MCF 10A (cell line): ENCODE data around the gene LY9. TPM values are rescaled to one million over a fixed set of nuclear protein-coding genes. Genes with fewer than 3 reads are reported as not detected.

Source experiments
- BruUV-seq: library from RNA; stranded (reverse); fragments of 400-500 nt; replicated peaks from 2 replicates; lab custom pipeline; 2021; lab: Mats Ljungman, UMichigan
- CTCF ChIA-PET: fragments of 300-600 bp; sonication (Branson Sonifier 250); formaldehyde crosslinking; extraction: SDS; loops from one replicate; lab custom pipeline; 2021; ENCODE audit warnings: antibody characterized with exemption, inconsistent platforms; lab: Yijun Ruan, JAX
- POLR2A ChIA-PET: fragments of 300-600, 350-650 bp; sonication (Branson Sonifier 250); formaldehyde crosslinking; extraction: SDS; loops from one replicate; lab custom pipeline; 2020; ENCODE audit warnings: antibody characterized with exemption, inconsistent platforms; lab: Yijun Ruan, JAX
- DNase-seq: peaks from one replicate; pipeline ENCODE4 v3.0.0-alpha.2; 2018; ENCODE audit not compliant: unreplicated experiment
- H3K27ac Mint-ChIP-seq: one replicate; pipeline ENCODE4 v1.8.0; 2022; ENCODE audit warnings: mild to moderate bottlenecking, low read depth, mixed read lengths; ENCODE audit not compliant: unreplicated experiment
- H3K27me3 Mint-ChIP-seq: one replicate; pipeline ENCODE4 v1.8.0; 2022; ENCODE audit warnings: mixed read lengths; ENCODE audit not compliant: insufficient read depth, unreplicated experiment
- H3K36me3 Mint-ChIP-seq: one replicate; pipeline ENCODE4 v1.8.0; 2022; ENCODE audit warnings: mild to moderate bottlenecking, moderate library complexity, mixed read lengths; ENCODE audit not compliant: insufficient read depth, unreplicated experiment
- H3K4me1 Mint-ChIP-seq: one replicate; pipeline ENCODE4 v1.8.0; 2022; ENCODE audit warnings: mixed read lengths; ENCODE audit not compliant: insufficient read depth, unreplicated experiment
- H3K4me3 Mint-ChIP-seq: one replicate; pipeline ENCODE4 v1.8.0; 2022; ENCODE audit warnings: mild to moderate bottlenecking, moderate library complexity, mixed read lengths; ENCODE audit not compliant: unreplicated experiment
- H3K9me3 Mint-ChIP-seq: one replicate; pipeline ENCODE4 v1.8.0; 2022; ENCODE audit warnings: mixed read lengths; ENCODE audit not compliant: unreplicated experiment
- intact Hi-C: fragments of 100-400 bp; cut with micrococcal nuclease; formaldehyde crosslinking; loops from 2 replicates; pipeline ENCODE4 v1.14.1; 2022
- total RNA-seq: library from RNA; stranded (reverse); gene quantifications from 2 replicates; pipeline ENCODE4 v1.2.3, GENCODE V29; 2022
- TF ChIP-seq, protein P1 (sequence below): fragments of 200-600 bp; IDR thresholded peaks from one replicate; pipeline ENCODE4 v1.8.0; 2022; ENCODE audit warnings: antibody characterized with exemption, mild to moderate bottlenecking; ENCODE audit not compliant: unreplicated experiment

LY9 gene
- total RNA-seq, 1 experiment from 2014 or later, result not detected

DNA sequence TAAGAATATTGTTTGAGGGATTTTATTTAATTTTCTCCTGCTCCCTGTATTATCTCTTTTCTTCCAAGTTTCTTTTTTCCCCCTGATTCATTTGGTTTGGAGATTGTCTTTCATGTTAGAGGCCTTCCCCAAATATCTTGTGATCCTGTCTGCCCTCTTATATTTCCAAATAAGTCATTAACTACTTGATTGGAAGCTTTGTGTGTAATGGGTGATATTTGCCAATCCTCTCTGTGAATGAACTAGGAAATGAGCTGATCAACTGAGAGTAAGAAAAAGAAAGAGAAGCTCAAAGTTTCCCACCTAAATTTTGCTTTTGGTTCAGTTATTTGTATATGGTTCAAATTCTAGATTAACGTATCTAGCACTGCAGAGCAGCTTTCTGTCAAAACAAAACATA lies 23.6 kb upstream of the LY9 start:
- Mint-ChIP-seq H3K9me3 (no peaks in the 10 kb centered on the region), H3K4me3 (no peak overlapping the region), H3K27ac (no peak overlapping the region), H3K36me3 (no peaks in the 10 kb centered on the region), H3K27me3 (no peaks in the 10 kb centered on the region), H3K4me1 (peaks cover 10% of the 10 kb centered on the region)
- POLR2A ChIA-PET, result interaction anchor here (0.7 kb wide), 1 partner anchor 32 kb away, joined by 3 read pairs; no protein-coding TSS in a partner anchor
- CTCF ChIA-PET, result interaction anchor here (0.7 to 1.6 kb wide), 4 partner anchors 15 to 97 kb away, joined by 3 to 4 read pairs (median 4); no protein-coding TSS in a partner anchor
- TF ChIP-seq, protein P1, sequence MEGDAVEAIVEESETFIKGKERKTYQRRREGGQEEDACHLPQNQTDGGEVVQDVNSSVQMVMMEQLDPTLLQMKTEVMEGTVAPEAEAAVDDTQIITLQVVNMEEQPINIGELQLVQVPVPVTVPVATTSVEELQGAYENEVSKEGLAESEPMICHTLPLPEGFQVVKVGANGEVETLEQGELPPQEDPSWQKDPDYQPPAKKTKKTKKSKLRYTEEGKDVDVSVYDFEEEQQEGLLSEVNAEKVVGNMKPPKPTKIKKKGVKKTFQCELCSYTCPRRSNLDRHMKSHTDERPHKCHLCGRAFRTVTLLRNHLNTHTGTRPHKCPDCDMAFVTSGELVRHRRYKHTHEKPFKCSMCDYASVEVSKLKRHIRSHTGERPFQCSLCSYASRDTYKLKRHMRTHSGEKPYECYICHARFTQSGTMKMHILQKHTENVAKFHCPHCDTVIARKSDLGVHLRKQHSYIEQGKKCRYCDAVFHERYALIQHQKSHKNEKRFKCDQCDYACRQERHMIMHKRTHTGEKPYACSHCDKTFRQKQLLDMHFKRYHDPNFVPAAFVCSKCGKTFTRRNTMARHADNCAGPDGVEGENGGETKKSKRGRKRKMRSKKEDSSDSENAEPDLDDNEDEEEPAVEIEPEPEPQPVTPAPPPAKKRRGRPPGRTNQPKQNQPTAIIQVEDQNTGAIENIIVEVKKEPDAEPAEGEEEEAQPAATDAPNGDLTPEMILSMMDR, result no peak
- intact Hi-C loops, result no loop called here
- DNase-seq, result no peak
- BruUV-seq, result no TSS peak

DNA sequence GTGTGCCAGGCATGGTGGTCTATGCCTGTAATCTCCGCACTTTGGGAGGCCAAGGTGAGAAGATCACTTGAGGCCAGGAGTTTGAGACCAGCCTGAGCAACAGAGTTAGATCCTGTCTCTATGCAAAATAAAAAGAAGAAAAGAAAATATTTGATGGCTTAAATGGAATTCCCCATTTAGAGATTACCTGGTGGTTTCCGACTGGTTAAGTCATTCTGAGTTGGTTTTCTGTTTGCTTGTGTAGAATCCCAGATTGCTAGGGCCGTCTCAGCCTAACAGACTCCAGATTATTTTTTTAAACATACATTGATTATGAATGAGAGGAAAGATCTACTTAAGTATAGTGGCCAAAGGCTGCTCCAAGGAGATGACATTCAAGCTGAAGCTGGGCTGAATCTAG lies 22.9 kb upstream of the LY9 start:
- Mint-ChIP-seq H3K4me1 (peaks cover 3% of the 10 kb centered on the region), H3K27me3 (no peaks in the 10 kb centered on the region), H3K4me3 (no peak overlapping the region), H3K9me3 (no peaks in the 10 kb centered on the region), H3K36me3 (no peaks in the 10 kb centered on the region), H3K27ac (no peak overlapping the region)
- BruUV-seq, result no TSS peak
- TF ChIP-seq, protein P1, result no peak
- POLR2A ChIA-PET, result no interaction called here
- CTCF ChIA-PET, result interaction anchor here (0.7 to 1.6 kb wide), 2 partner anchors 16 to 58 kb away, joined by 3 to 4 read pairs; no protein-coding TSS in a partner anchor
- intact Hi-C loops, result no loop called here
- DNase-seq, result no peak

DNA sequence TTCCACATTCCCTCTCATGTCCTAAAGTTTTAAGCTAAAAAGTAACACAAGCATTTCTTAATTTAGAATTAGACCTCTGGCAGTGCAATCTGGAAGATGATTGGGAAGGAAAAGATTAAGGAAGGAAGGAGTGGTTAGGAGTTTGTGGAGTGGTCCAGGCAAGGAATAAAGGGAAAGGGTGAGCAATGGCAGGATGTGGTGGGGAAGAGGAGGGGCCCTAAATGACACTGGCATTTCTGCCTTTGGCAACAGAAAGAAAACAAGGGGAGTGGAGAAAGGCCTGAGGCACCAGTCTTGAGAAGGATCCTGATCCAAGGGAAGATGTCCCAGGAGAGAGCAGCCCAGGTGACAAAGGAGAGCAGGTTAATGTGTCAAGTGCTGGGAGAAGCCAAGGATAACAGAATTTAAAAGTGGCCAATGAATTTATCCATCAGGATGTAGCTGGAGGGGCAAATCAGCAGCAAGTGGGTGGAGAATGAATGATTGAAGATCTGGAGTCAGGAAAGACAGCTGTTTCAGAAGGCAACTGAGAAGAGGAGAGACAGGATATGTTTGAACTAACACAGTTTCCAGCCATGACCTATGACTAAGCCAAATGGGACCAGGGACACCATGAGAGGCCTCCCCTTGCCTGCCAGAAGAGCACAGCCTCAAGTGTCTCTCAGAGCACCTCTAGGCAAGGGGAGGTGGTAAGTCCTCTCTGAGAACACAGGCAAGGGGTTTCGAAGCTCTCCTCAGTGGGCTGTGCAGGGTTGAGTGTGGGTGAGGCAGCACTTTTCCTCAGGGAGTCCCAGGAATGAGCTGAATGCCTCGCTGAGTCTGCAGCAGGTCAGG lies 20.9 kb upstream of the LY9 start:
- Mint-ChIP-seq H3K4me3 (no peak overlapping the region), H3K27me3 (no peaks in the 10 kb centered on the region), H3K9me3 (no peaks in the 10 kb centered on the region), H3K4me1 (no peaks in the 10 kb centered on the region), H3K36me3 (no peaks in the 10 kb centered on the region), H3K27ac (no peak overlapping the region)
- BruUV-seq, result no TSS peak
- ChIA-PET CTCF (interaction anchor here (0.6 to 3.7 kb wide), 11 partner anchors 15 to 382 kb away, joined by 3 to 30 read pairs (median 4); partner anchors contain the start of gene LY9), POLR2A (interaction anchor here (0.8 kb wide), 1 partner anchor 177 kb away, joined by 3 read pairs; no protein-coding TSS in a partner anchor)
- TF ChIP-seq, protein P1, result no peak
- no peak for DNase-seq
- intact Hi-C loops, result no loop called here

- intact Hi-C loops, result loop anchor here (2.0 kb wide), 1 partner anchor 101 kb away; no protein-coding TSS in a partner anchor
- CTCF ChIA-PET, result interaction anchor here (0.8 to 6.5 kb wide), 14 partner anchors 8 to 321 kb away, joined by 3 to 63 read pairs (median 4); partner anchors contain the start of gene LY9
- POLR2A ChIA-PET, result interaction anchor here (0.8 to 2.5 kb wide), 3 partner anchors 9 to 176 kb away, joined by 3 to 11 read pairs (median 3); no protein-coding TSS in a partner anchor
- no peak overlapping the region for H3K27ac Mint-ChIP-seq
- no peaks in the 10 kb centered on the region for H3K27me3 Mint-ChIP-seq
- BruUV-seq, result no TSS peak
- no peak for DNase-seq
- no peaks in the 10 kb centered on the region for H3K9me3 Mint-ChIP-seq
- TF ChIP-seq, protein P1, result no peak
- H3K4me3 Mint-ChIP-seq, result no peak overlapping the region
- no peaks in the 10 kb centered on the region for H3K36me3 Mint-ChIP-seq
- no peaks in the 10 kb centered on the region for H3K4me1 Mint-ChIP-seq
These were observed 19.8 kb upstream of the LY9 start for GRCh38 chr1:160776178-160776577.
